Ovary (tissue), 9 donors: ENCODE results near the gene GSN. TPM values are rescaled to one million over a fixed set of nuclear protein-coding genes. Genes with fewer than 3 reads are reported as not detected.
A peak's percentile ranks its signal among the peaks of the same experiment; 100 is the strongest.

Experiments
- DNase-seq, 5 donors: peaks; one replicate each; pipeline ENCODE4 v3.0.0-alpha.2; 2019 to 2020
- H3K27ac ChIP-seq, 2 donors: fragments of 200-600 bp; one replicate each; pipeline versions ENCODE4 v1.5.1 to v1.8.0; 2019 to 2022
- H3K27me3 ChIP-seq: fragments of 200-600 bp; one replicate; pipeline ENCODE4 v1.8.0; 2022
- H3K36me3 ChIP-seq: fragments of 200-600 bp; sonication (generic); one replicate; pipeline ENCODE4 v1.5.1; 2019
- H3K4me1 ChIP-seq: one replicate; pipeline ENCODE4 v1.8.1; 2013; ENCODE audit warnings: mild to moderate bottlenecking, moderate library complexity; ENCODE audit not compliant: insufficient read depth
- H3K4me3 ChIP-seq: fragments of 200-600 bp; sonication (generic); one replicate; pipeline ENCODE4 v1.5.1; 2017
- H3K9me3 ChIP-seq, 2 donors: fragments of 200-600 bp in 1 of 2; sonication (generic) in 1 of 2; one replicate each; pipeline versions ENCODE4 v1.5.1 to v1.8.1; 2013 to 2019; ENCODE audit warnings: mild to moderate bottlenecking in 1 of 2, moderate library complexity in 1 of 2
- EP300 ChIP-seq: sonication (generic); formaldehyde crosslinking; IDR thresholded peaks from one replicate; pipeline ENCODE4 v1.6.1; 2017; ENCODE audit warnings: antibody characterized with exemption
- POLR2A ChIP-seq: fragments of 450-650 bp; IDR thresholded peaks from one replicate; pipeline ENCODE4 v1.6.1; 2017; ENCODE audit warnings: antibody characterized with exemption, mild to moderate bottlenecking, moderate library complexity
- WGBS, 3 donors: extraction: QIAGEN DNeasy Blood & Tissue Kit in 1 of 3; methylation state at CpG; one replicate each; pipeline versions ENCODE4 v1.1.5 to v1.1.7; 2013 to 2017; 5-methylcytosine and 5-hydroxymethylcytosine counted together
- intact Hi-C, 4 donors: fragments of 100-400 bp; cut with DNase I; formaldehyde crosslinking; loops; one replicate each; pipeline versions ENCODE4 v1.11.0 to v1.15.1; 2022 to 2023
- polyA plus RNA-seq, 2 donors: library from polyadenylated mRNA; stranded (reverse); fragments of 200-250 nt in 1 of 2; fragments of 350-450 nt in 1 of 2; fragmentation: Illumina TruSeq in 1 of 2; extraction: RNeasy Lipid Tissue Mini Kit (QIAGEN cat#74804) in 1 of 2; gene quantifications; one replicate each; pipeline ENCODE4 v1.2.3, GENCODE V29; 2013 to 2014
- total RNA-seq, 7 donors: library from RNA; depleted of rRNA in 2 of 7; stranded (reverse); fragments of >200 nt in 2 of 7; fragmentation: NEBNext Ultra II Directional in 3 of 7; extraction: Animal tissue kit (Norgen Biotek cat#: 25700) in 3 of 7; gene quantifications; one replicate each; pipeline versions ENCODE4 v1.1.0 to v1.2.4, GENCODE V29; 2016 to 2023
- TF ChIP-seq, protein P1 (sequence below), 3 donors: fragments of 450-650 bp in 2 of 3; fragments of 200-600 bp in 1 of 3; IDR thresholded peaks; one replicate each; pipeline versions ENCODE4 v1.5.1 to v1.8.0; 2016 to 2022; ENCODE audit warnings: antibody characterized with exemption in 3 of 3, mild to moderate bottlenecking in 1 of 3
- donor health status: DM: no; HTN: no; CAD: no; lungs with moderate emphysema.
- donor health status: DM: no; HTN: no; CAD: no.
- donor health status: Bipolar disorder and iron deficiency.
- donor health status: DM: yes; HTN: yes; CAD: no.
- donor health status: DM: no; HTN: no; CAD: no.
- donor health status: DM: yes; HTN: yes; CAD: no.

The GSN gene
- total and polyA plus RNA-seq, 9 donors: 188 to 706 (median 370) TPM

GRCh38 chr9:121318631-121319382 is 50.8 kb downstream of the GSN start:
- Histone ChIP-seq H3K4me3 (no peak overlapping the region), H3K9me3 (no peaks in the 10 kb centered on the region), H3K27ac (peak overlapping the region in 1 of 2 donors; percentile 56), H3K4me1 (peaks cover 7% of the 10 kb centered on the region), H3K27me3 (no peaks in the 10 kb centered on the region), H3K36me3 (no peaks in the 10 kb centered on the region)
- WGBS, 3 donors: 85 to 87% (median 87%) methylated on average over 19 of the region's 19 CpGs
- intact Hi-C loops: loop anchor here in 3 of 4 donors (5.0 kb wide), 4 partner anchors 42 to 107 kb away; no protein-coding TSS in a partner anchor
- TF ChIP-seq EP300: no peak
- no peak for TF ChIP-seq POLR2A
- TF ChIP-seq, protein P1, sequence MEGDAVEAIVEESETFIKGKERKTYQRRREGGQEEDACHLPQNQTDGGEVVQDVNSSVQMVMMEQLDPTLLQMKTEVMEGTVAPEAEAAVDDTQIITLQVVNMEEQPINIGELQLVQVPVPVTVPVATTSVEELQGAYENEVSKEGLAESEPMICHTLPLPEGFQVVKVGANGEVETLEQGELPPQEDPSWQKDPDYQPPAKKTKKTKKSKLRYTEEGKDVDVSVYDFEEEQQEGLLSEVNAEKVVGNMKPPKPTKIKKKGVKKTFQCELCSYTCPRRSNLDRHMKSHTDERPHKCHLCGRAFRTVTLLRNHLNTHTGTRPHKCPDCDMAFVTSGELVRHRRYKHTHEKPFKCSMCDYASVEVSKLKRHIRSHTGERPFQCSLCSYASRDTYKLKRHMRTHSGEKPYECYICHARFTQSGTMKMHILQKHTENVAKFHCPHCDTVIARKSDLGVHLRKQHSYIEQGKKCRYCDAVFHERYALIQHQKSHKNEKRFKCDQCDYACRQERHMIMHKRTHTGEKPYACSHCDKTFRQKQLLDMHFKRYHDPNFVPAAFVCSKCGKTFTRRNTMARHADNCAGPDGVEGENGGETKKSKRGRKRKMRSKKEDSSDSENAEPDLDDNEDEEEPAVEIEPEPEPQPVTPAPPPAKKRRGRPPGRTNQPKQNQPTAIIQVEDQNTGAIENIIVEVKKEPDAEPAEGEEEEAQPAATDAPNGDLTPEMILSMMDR (IDR thresholded peaks at IDR 0.05): no peak
- peak in 1 of 5 donors; percentile 28 for DNase-seq

DNA sequence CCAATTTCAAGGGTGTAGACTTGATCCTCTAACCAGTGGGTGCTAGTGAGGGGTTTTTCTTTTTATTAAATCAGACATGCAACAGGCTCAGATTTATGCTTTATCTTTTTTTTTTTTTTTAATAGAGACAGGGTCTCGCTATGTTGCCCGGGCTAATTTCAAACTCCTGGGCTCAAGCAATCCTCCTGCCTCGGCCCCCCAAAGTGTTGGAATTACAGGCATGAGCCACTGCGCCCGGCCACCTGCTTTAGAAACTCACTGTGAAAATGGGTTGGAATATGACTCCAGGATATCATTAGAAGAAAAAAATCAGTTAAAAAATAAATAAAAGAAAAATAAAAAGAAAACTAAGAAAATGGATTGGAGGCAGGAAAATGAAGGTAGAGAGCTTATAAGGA is 51.4 kb downstream of the GSN start:
- H3K4me3 ChIP-seq: no peak overlapping the region
- peak in 1 of 5 donors; percentile 9 for DNase-seq
- H3K27ac ChIP-seq: peak overlapping the region in 1 of 2 donors; percentile 32
- no peaks in the 10 kb centered on the region for H3K27me3 ChIP-seq
- intact Hi-C loops: loop anchor here in 3 of 4 donors (5.0 kb wide), 4 partner anchors 42 to 107 kb away; no protein-coding TSS in a partner anchor
- TF ChIP-seq EP300 (no peak), POLR2A (no peak)
- TF ChIP-seq, protein P1 (IDR thresholded peaks at IDR 0.05): no peak
- no peaks in the 10 kb centered on the region for H3K36me3 ChIP-seq
- H3K4me1 ChIP-seq: peaks cover 7% of the 10 kb centered on the region
- no peaks in the 10 kb centered on the region for H3K9me3 ChIP-seq
- 86 to 91% (median 90%) methylated on average over 5 of the region's 5 CpGs for WGBS, 3 donors

- Histone ChIP-seq H3K27me3 (no peaks in the 10 kb centered on the region), H3K36me3 (no peaks in the 10 kb centered on the region), H3K4me3 (no peak overlapping the region), H3K9me3 (no peaks in the 10 kb centered on the region), H3K4me1 (peaks cover 12% of the 10 kb centered on the region), H3K27ac (no peak overlapping the region)
- TF ChIP-seq, protein P1 (IDR thresholded peaks at IDR 0.05): no peak
- TF ChIP-seq POLR2A (no peak), EP300 (no peak)
- 91 to 93% (median 92%) methylated on average over 10 of the region's 10 CpGs for WGBS, 3 donors
- DNase-seq: peak in 1 of 5 donors; percentile 23
- intact Hi-C loops: loop anchor here in 2 of 4 donors (2.0 to 10.0 kb wide), 4 partner anchors 51 to 106 kb away; partner anchors contain the start of gene STOM (in 2 of the 2)
Measured at GRCh38 chr9:121321016-121321503, 53.1 kb downstream of the GSN start.

- Histone ChIP-seq H3K27me3 (no peaks in the 10 kb centered on the region), H3K4me1 (peaks cover 12% of the 10 kb centered on the region), H3K27ac (no peak overlapping the region), H3K4me3 (no peak overlapping the region), H3K36me3 (no peaks in the 10 kb centered on the region), H3K9me3 (no peaks in the 10 kb centered on the region)
- no peak for DNase-seq
- WGBS, 3 donors: 61 to 68% (median 66%) methylated on average over 5 of the region's 5 CpGs
- intact Hi-C loops: loop anchor here in 2 of 4 donors (5.0 to 10.0 kb wide), 3 partner anchors 50 to 107 kb away; partner anchors contain the start of gene STOM (in 2 of the 2)
- TF ChIP-seq POLR2A (no peak), EP300 (no peak)
- TF ChIP-seq, protein P1 (IDR thresholded peaks at IDR 0.05): no peak
Measured at GRCh38 chr9:121322037-121322736, 54.2 kb downstream of the GSN start.
